ENCODE data around the gene SORBS1.

SORBS1 gene

DNA sequence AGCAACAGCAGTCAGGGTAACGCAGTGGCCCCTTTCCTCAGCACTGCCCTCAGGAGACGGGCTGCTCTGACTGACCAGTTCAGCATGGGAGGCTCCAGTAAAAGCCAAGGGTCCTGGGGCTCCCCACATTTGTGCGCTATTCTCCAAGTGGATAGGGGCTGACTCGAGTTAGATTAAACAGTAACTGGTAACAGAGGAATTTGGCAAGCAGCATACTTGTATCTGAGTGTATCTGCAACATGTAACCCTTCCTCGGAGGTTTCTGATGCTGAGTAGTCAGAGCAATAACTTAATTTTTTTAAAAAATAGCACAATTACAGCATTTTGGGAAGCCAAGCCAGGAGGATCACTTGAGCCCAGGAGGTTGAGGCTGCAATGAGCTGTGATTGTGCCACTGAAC is 22.8 kb downstream of the SORBS1 start:
- DNase-seq = no peak

DNA sequence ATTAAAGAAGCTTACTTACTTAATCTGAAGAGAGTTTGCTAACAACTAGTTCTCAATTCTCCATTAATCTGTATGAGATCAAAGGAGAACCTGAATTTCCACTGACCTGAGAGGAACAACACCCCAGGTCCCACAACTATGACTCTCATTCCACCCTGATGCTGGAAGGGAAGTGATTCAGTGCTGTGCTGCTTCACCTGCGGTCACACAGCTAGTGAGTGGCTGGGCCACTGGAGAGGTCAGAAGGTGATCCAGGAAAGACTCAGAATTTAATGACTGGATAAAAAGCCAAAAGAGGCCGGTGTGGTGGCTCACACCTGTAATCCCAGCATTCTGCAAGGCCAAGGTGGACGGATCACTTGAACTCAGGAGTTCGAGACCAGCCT is 23.6 kb downstream of the SORBS1 start:
- no peak for DNase-seq

DNA sequence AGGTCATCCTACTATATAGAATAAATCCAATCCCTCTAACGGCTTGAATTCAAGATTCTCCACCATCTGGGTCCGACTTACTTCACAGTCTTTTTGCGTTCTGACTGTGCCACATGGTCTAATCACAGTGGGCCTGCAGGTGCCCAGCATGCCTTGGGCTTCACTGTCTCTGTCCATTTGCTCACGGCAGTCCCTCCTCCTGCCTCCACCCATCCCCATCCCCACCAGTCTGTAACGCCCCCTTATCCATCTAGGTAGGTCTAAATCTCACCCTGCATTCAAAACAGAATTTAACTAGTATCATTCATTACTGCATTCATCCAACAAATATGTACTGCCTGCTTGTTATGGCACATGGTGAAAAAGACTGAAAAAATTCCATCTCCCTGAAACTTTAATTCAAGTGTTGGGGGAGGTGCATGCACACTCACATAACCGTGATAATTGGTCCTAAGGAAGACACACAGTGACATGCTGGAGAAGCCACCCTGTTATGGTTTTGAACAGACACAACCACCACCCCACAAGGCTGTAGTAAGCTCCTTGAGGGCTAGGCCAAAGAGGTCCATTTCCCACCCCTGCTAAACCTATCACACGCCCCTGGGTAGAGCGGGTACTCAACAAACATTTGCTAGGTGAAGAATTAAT is 24.2 kb downstream of the SORBS1 start:
- no peak for DNase-seq

DNA sequence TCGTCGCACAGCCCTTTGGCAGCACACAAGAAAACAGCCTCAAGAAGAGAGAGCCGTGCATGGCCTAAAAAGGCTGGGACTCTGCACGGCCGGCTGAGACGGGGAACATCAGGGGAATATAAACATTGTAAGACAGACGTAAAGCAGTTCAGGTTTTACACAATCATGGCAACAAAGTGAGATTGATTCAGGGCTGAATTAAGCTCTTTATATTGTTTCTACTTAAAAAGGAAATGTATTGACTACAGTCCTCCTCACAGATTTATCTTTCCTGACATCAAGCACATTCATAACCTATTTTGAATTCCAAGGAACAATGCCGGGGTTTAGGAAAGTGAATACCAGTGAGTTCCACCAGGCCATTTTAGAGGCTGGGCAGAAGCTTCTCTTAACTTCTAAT is 25.2 kb downstream of the SORBS1 start:
- DNase-seq = no peak

DNA sequence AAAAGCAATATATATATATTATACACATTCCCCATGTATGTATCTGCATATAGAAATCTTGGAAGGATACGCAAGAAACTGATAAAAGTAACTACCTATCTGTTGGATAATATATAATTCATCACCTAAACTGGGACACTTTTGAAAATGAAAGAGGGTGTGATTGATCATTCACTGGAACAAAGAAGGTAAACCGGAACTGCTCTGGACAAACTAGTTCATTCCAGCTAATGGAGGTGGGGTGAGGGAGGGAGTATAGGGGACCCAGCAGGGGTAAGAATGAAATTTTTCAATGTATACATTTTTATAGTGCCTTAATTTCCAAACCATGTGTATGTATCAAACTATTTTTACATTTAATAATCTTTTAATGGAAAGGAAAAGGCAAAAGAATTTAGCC is 25.6 kb downstream of the SORBS1 start:
- DNase-seq = no peak

DNA sequence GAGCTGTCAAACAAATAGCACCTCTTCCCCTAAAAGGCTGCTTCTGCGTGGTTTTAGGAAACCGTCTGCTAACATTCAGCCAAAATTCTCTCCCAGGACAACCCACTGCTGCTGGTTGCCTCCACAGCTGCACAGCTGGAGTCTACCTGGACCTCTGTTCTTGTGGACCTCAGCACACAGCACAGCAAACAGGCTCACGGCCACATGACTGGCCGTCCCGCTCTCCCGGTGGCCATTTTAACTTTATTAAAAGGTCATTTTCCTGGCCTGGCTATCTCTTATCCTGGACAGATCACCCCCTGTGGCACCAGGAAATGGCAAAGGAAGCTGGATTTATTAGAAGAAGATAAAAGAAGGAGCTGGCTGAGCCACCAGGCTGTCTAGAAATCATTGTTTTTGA is 27.6 kb downstream of the SORBS1 start:
- DNase-seq = no peak

DNA sequence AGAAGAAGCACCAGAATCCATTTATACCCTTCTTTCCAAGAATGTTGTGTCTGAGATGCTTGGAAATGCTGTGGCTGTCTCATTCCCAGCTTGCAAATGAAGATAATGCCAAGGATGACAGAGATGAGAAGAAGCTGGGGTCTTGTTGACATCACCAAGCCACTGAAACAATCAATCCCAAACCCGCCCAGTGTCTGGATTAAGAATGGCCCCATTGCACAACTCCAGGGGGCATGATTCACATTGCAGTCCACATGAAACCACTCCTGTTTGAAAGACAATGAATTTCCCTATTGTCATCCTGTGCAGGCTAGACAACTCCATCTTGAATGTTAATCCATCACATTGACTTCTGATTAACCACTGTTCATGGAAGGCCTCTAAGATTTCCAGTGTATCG is 28.6 kb downstream of the SORBS1 start:
- DNase-seq = no peak

DNA sequence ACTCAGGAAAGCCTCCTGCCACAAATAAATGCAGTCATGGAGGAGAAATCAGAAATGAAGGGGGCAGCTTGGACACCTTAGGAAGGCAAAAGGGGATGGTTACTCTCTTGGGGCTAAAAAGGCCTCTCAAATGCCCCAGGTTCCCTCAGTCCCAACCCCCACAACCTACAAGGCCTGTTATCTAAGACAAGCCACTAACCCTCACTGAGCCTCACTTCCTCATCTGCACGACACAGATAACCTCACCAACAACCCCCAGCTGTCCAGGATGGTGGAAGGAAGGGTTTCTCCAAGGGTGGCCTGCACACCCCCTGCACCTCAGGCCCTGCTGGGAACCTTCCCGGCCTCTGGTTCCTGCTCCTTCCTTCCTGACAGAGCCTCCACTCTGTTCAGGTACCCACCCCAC is 29.2 kb downstream of the SORBS1 start:
- DNase-seq = no peak

DNA sequence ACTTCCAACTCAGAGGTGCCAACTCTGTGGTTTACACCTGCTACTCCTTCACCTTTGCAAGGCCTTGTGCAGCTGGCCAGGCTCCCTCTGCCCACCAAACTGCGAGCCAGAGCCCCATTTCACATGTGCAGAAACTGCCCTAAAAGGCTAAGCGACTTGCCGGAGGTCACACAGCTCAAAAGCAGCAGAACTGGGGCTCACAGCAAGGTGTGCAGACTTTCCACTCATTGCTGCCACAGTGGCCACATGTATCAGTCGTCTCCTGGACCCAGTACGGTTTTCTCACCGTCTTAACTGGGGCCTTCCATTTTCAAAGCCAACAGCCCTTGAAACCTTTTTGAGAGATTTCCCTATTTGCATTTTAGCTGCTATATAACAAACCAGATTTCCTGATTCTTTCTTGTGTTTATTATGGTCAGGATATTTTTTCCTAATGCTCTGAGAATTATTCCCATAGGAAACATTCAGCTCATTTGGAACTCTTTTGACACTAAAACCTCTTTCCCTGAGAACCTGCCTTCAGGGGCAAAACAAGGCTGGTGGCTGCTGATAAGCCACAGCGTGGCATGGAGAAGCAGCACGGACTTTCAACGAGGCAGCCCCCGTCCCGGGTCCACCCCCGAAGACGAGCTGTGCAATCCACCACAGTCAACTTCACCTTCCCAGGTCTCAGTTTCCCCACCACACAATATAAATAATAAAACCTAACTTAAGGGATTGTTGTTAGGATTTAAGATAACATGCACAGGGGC is 29.9 kb downstream of the SORBS1 start:
- no peak for DNase-seq

DNA sequence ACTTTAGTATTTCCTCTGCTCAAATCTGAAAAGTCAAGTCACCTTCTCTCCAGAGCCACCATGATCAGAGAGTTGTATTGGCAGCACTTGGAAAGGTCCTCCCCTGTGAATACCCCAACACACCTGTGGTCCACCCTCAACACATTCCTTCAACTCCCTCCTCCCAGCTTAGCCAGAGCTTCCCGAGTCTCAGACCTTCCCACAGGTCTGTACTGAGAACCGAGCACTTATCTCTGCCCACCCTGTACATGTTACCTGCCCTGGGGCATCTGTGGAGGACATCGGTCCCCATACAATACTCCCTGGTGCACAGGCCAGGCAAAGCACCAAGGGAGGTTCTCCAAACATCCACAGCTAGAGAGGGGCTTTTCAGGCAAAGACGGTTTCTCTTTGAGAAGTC is 30.6 kb downstream of the SORBS1 start:
- DNase-seq = no peak

DNA sequence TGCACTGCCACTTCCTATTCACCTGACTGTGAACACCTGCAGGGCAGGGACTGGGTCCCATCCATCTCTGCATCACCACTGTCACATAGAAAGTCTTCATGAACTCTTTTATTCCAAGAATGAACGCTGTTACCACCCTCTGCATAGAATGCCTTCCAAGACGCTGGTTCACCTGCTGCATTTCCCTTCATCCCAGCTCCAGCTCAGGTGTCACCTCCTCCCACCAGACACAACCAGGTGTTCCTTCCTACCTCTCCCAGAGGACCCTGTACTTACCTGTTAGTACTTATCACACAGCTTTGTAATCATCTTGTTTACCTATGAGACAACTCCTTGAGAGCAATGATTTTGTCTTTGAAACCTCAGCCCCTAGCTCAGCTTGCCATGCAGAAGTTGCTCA is 31.1 kb downstream of the SORBS1 start:
- DNase-seq = no peak

DNA sequence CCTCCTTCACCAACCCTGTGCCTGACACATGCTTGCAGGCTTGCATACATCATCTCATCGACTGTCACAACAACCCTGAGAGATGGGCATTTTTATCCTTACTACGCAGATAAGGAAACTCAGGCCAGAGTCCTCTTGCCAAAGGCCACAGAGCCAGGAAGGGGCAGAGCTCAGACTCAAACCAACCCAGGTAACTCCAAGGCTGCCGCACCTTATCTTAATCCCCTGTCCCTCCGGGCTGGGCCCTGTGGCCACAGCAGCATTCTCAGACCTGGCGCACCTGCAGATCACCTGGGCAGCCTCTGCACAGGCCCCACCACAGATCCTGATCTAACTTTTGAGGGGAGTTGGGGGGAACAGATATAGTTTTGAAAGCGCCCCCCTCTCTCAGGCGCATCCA is 35.1 kb downstream of the SORBS1 start:
- DNase-seq = no peak

DNA sequence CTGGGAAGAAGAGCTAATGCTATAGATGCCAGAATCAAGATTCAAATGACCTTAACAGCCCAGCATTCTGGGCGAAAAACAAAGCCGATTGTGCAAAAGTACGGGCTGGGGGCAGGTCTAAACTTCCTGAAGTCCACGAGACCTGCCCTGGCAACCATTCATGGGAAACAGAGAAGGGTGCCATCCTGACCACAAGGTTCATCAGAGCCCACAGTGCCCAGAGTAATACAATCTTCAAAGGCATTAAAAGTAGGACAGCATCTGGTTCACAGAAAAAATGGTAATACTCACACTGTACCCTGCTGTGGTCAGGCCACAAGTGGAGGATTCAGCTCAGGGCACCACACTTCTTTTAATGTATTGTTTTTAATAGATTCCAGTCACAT is 36.1 kb downstream of the SORBS1 start:
- DNase-seq = no peak

DNA sequence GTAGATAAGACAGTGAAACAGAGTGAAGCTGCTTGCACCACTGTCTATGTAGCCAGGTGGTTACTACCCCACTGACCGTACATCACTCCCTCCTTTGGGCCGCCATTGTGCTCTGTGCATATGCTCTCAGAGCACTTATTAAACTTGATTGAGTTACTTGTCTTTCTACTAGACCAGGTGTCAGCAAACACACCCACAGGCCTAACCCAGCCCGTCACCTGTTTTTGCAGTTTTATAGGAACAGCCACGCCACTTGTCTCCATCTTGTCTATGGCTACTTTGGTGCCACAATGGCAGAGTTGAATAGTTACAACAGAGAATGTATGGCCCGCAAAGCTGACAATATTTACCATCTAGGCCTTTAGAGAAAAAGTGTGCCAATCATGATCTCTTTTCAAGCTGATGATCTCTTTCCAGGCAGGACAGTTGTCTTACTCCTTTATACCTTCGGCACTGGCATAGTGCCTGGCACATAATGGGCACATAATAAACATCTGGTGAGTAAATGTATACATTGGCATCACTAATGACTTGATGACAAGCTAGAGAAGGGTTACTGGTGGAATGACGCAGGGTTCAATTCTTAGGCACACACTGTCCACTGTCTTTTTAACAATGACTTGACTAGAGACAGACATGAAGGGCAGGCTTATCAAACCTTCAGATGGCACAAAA is 36.7 kb downstream of the SORBS1 start:
- no peak for DNase-seq

DNA sequence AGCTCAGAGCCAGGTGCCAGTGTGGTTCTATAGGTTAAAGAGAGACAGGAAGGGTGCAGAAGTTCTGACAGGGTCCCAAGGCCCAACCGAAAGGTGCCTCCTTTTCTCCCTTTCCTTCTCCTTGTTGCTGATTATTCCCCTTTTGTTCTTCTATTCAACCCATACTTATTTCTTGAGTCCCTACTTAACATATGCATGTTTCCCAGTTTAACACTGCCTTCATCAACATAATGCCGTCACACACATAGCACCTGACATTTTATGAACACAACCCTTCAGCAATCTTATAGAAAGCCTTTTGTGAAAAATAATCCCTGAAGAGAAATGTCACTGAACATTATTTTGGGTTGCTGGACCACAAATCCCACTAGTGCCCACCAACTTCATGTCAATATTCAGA is 39.1 kb downstream of the SORBS1 start:
- DNase-seq = no peak

DNA sequence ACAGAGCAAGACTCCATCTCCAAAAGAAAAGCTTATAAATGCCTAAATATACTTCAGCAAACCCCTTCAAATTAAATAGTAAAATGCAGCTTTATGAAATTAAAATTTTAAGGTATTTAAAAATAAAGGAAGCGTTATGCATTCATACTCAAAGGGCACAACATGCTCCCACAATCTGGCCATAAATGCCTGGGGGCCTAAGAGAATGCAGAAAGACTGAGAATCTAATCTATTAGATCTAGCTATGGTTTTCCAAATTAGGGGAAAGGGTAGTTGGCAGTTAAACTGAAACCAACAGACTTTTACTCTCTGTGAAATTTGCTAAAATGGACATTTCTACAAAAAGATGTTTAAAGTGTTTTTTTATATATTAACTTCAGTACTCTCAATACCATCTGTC is 40.6 kb downstream of the SORBS1 start:
- DNase-seq = no peak

DNA sequence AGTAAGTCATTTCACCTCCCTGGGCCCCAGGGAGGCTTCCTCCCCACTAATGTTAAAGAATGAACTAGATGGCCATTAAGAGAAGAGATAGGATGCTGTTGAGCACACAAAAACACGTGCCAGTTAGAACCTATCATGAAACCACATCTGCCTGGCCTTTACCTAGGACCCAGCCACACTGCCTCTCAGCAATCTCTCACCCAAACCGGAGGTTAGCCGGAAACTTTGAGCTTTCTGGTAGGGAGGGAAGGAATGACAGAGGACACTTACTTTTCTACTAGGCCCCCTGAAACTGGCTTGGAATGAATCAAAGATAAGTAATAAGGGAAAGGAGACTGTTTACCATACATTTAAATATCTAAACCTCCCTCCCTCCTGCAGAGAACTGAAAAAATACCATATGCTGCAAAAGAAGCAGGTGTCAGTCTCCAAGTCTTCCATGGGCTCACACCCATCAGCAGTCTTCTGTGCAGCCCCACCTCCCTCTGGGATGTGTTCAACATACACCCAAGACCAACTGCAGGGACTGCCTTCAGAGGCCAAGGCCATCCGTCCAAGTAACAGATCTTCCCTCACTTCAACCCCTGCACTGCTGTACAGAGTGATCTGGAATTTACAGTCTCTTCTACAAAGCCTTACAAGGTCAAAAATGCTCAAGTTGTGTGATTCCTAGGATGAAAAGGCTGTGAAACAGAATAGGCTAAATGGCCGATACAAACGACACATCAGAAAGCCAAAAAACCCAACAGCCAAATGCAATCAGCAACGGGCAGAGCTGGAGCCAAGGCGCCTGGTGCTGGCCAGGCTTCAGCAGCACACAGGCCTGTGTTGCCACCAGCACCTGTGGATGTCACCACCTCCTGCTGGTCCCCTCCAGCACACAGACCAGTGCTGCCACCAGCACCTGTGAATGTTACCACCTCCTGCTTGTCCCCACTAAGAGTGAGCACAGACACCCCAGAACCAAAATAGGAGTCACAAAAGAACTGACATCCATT is 42.4 kb downstream of the SORBS1 start:
- no peak for DNase-seq

DNA sequence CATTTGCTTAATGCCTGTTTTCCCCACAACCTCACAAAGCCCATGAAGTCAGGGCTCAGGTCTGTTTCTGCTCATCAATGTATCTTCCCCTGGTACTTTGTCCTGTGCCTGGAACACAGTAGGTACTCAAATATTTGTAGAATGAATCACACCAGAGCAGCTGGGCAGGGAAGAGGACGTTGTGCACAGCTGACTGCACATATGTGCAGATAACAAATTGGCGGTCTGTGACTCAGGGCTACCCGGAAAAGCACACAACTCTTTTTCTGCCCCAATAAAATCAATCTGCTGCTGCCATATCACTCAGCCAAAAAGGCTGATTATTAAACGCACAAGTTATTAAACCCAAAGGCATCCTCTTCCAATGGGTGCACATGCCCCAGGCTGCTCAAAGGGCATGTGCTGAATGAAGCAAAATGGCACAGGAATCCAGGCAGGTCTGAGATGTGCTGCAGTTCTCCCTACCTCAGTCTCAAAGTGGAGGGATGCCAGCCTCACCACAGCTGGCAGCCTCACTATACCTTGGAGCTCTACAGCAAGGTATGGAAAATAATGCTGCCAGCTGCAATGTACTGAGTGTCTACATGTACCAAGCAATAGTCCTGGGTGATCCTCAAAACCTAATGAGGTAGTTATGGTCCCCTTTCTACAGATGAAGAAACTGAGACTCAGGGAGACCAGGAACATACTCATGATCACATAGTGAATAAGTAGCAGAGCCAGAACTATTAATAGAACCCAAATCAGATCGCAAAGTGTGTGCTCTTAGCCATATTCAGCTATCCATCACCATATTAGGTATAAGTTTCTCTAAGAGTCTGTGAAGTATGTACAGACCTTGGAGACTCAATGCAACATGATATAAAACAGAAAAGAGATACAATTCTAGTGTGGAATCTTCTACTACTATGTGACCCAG is 43.4 kb downstream of the SORBS1 start:
- no peak for DNase-seq

DNA sequence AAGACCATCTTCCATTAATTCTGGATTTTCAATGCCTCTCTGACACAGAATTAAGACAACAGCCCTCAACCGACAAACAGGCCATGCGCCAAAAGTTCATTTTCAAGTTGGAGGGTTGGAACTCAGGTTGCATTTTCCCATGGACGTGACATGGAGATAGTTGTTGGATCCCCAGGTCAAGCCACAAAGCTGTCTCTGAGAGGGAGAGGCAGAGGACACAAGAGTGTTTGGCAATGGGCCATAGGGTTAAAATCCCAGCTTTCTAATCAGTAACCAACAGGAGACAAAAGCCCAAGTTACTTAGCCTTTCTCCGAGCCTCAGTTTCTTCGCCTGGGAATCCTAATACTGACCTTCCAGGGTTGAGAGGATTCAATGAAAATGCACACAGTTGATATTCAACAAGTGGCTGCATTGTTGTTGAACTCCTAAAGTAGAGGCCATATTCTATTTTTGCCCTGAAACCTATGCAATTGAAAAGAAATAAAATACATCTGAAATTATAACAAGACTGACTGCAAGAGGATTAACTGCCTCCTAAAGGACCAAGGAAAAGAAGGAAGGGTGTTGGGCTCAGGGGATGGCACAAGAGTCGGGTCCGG is 44.3 kb downstream of the SORBS1 start:
- no peak for DNase-seq

DNA sequence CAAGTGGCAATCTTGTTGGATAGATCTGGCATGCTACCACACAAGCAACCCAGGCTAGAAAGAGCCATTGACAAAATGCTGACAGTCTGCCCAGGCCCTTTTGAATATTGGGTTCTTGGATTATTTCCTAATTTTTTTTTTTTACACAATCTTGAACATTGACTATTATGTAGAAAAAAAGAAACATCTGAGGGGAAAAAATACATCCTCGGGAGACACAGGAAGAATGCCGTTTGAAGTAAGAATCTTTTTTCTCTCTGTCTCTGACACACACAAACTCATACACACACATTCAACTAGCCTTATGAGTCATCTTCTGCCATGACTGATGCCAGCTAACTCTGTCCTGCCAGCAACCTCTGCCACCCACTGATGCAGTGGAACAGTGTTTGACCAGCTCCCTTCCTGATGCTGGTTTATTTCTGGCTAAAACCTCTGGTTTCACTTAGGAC is 47.2 kb downstream of the SORBS1 start:
- no peak for DNase-seq

DNA sequence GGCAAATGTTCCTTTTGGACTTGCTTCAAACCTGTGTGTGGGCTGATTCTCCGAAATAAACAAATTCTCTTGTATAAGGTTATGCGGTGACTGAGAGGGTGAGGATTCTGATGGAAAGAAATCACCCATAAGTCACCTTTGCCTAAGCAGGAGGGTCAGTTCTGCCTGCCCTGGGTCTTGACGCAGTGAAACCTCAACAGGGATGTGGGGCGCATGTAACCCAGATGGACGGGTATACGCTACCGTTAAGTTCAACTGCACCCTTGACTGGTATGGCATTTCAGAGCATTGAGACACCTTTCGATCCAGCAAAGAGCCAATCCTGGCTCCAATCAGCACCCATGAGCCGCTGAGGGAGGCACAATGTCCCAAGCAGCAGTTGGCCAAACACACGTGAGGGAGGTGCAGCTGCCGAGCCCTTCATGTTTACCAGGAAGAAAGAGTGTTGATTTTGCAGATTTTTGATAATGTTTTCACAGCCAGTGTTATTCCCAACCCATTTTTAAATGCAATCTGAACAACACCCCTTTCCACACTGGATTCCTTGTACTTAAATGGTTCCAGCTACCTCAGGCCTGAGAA is 48.1 kb downstream of the SORBS1 start:
- no peak for DNase-seq

Data from CD4-positive, alpha-beta T cell treated with Interleukin-12 subunit alpha and Interleukin-12 subunit beta, for 1 hour (primary cell).